Stimulated activated CD8-positive, alpha-beta memory T cell treated with anti-CD3 and anti-CD28 coated beads, Interleukin-4, amount 100 ng/mL, for 48 hours (primary cell): Measurements from ENCODE around the gene PRDM13.
"Not testable (repeated sequence)": the region's sequence is repeated elsewhere in the genome, so short reads cannot be mapped to it uniquely, and the experiment has no call there.

ENCODE experiments used
- DNase-seq: peaks from one replicate; pipeline ENCODE4 v3.0.0-alpha.2; 2020

The PRDM13 gene

GRCh38 chr6:99638358-99638757, 31.7 kb downstream of the PRDM13 start:
- DNase-seq = not testable (repeated sequence)

GRCh38 chr6:99641270-99641669, 34.6 kb downstream of the PRDM13 start:
- no peak for DNase-seq

GRCh38 chr6:99645986-99646385, 39.4 kb downstream of the PRDM13 start:
- no peak for DNase-seq

GRCh38 chr6:99650091-99650571, 43.5 kb downstream of the PRDM13 start:
- DNase-seq = not testable (repeated sequence)

- DNase-seq = no peak
Observed at GRCh38 chr6:99660206-99660605, 53.6 kb downstream of the PRDM13 start.

GRCh38 chr6:99661870-99662269, 55.2 kb downstream of the PRDM13 start:
- DNase-seq = no peak

GRCh38 chr6:99662616-99663015, 56.0 kb downstream of the PRDM13 start:
- no peak for DNase-seq
